Measurements from ENCODE around the gene OLFM3. TPM values are rescaled to one million over a fixed set of nuclear protein-coding genes. Genes with fewer than 3 reads are reported as not detected.

The OLFM3 gene
- total and polyA plus RNA-seq, 5 experiments from 2014 or later = not detected

DNA sequence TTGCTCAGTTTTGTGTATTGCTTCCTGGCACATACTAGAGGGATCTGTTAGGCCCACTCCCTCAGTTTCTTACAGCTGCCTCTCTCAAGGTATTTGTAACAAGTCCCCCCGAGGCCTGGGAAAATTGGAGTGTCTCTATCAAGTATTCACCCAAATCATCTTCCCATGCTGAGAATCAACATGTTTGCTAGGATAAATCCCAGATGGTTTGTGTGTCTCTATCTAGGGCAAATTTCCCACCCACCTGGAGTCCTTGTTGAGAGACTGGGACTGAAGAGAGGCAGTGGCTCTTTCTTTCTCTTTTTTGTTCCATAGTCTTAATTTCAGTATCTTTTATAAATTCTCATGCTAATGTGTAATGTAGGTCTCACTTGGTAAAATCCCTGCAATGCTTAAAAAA lies 58.0 kb downstream of the OLFM3 start:
- no peak for DNase-seq
- POLR2A ChIA-PET = no interaction called here
- ATAC-seq = no peak

DNA sequence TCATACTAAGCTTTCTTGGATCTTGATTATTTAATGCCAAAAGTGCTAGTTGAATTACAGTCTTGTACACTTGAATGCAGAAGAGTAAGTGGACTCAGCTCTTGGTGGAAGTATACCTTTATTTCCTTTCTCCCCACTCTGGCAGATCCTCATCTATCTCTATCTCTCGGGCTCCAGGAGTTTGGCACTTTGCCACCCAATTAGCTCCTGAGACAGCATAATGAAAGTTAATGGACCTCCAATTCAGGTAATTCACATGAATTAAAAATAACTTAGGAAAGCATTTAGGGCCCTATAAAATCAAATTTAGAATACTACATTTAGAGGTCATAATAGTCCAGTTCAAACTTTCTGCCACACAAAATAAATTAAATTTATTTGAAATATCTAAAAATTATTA lies 67.4 kb downstream of the OLFM3 start:
- H3K9me3 Mint-ChIP-seq = peaks cover 0 to 13% (median 4%) of the 10 kb centered on the region in 9 donors
- H3K4me1 Mint-ChIP-seq = no peaks in the 10 kb centered on the region
- peaks cover 0 to 5% (median 0%) of the 10 kb centered on the region in 3 donors for H3K36me3 Mint-ChIP-seq
- peaks cover 0 to 11% (median 4%) of the 10 kb centered on the region in 5 donors for H3K27me3 Mint-ChIP-seq
- no peak for DNase-seq
- H3K4me3 Mint-ChIP-seq = no peak overlapping the region
- H3K27ac Mint-ChIP-seq = no peak overlapping the region
- POLR2A ChIA-PET = no interaction called here
- no peak for ATAC-seq

More for the DNA sequence above, 58.0 kb downstream of the OLFM3 start:
- H3K9me3 Mint-ChIP-seq = peaks cover 0 to 20% (median 2%) of the 10 kb centered on the region in 9 donors
- H3K4me3 Mint-ChIP-seq = no peak overlapping the region
- no peaks in the 10 kb centered on the region for H3K4me1 Mint-ChIP-seq
- H3K27ac Mint-ChIP-seq = no peak overlapping the region
- no peaks in the 10 kb centered on the region for H3K36me3 Mint-ChIP-seq
- H3K27me3 Mint-ChIP-seq = peaks cover 0 to 5% (median 0%) of the 10 kb centered on the region in 5 donors

DNA sequence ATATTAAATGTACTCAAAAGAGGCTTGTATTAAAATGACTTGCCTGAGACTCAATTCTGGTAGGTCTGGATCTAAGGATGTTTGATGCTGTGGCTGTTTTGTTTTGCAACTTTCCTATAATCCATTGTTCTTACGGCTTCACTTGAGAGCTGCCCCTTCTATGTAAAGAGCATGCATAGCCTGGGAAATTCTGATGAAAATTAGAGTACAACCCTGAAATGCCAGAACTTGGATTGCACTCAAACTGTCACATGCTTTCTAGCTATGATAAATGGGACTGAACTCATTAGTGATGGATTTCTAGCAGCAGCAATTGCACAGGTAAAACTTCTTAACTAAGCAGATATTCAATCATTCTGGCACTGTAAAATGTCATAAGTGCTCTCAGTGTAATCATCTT lies 67.9 kb downstream of the OLFM3 start:
- POLR2A ChIA-PET = no interaction called here
- Mint-ChIP-seq H3K27me3 (peaks cover 0 to 11% (median 4%) of the 10 kb centered on the region in 5 donors), H3K4me1 (no peaks in the 10 kb centered on the region), H3K36me3 (peaks cover 0 to 5% (median 0%) of the 10 kb centered on the region in 3 donors), H3K27ac (no peak overlapping the region), H3K4me3 (no peak overlapping the region), H3K9me3 (peaks cover 0 to 9% (median 4%) of the 10 kb centered on the region in 9 donors)
- ATAC-seq = no peak
- no peak for DNase-seq

DNA sequence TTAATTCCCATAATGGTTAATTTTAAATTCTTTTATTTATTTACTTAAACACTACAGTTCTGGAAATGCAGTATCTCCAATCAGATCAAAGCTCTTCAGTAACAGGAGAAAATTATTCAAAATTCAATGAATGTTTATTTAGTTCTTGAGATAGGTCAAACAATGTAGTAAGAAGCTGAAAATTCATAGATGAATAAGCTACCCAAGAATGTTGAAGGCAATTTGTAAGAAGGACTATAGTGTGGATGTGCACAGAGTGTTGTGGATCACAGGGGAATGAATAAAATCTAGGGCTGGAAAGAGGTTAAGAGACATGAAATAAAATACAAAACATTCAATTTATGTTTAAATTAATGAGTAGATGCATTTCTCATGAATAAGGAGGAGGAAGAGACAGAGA lies 72.0 kb downstream of the OLFM3 start:
- DNase-seq (no peak), ATAC-seq (no peak)
- Mint-ChIP-seq H3K4me3 (no peak overlapping the region), H3K9me3 (no peaks in the 10 kb centered on the region), H3K27me3 (peaks cover 0 to 8% (median 0%) of the 10 kb centered on the region in 5 donors), H3K4me1 (no peaks in the 10 kb centered on the region), H3K27ac (no peak overlapping the region), H3K36me3 (no peaks in the 10 kb centered on the region)
- POLR2A ChIA-PET = no interaction called here

DNA sequence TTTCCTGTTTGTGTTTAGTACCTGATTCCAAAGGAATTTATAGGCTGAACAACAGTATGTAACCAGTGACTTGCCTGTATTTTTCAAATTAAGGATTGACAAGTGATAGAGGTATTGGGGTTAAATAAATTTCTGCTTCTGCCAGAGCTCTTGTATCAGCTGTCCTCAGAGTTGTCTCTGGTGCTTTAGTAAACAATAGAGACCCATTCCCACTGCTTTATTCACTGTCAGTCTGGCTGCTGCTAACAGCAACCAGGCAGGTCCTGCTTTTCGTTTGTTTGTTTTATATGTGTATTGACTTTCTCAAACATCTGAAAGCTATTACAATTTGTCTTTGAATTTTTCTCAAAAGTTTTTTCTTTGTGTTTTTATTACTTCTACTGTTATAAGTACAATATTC lies 76.1 kb downstream of the OLFM3 start:
- Mint-ChIP-seq H3K27ac (no peak overlapping the region), H3K27me3 (no peaks in the 10 kb centered on the region), H3K9me3 (no peaks in the 10 kb centered on the region), H3K4me3 (no peak overlapping the region), H3K4me1 (no peaks in the 10 kb centered on the region), H3K36me3 (no peaks in the 10 kb centered on the region)
- ATAC-seq = no peak
- POLR2A ChIA-PET = no interaction called here
- no peak for DNase-seq

DNA sequence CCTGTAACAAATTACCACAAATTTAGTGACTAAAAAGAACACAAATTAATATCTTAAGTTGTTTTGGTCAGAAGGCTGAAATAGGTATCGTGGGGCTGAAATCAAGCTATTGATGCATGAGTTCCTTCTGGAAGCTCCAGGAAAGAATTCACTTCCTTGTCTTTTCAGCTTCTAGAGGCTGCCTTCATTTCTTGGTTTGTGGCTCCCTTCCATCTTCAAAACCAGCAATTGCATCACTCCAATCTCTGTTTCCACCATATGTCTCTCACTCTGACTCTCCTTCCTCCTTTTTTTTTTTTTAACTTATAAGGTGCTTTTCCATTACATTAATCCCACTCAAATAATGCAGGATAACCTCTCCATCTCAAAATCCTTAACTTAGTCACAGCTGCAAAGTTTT lies 78.4 kb downstream of the OLFM3 start:
- no peaks in the 10 kb centered on the region for H3K4me1 Mint-ChIP-seq
- H3K27ac Mint-ChIP-seq = no peak overlapping the region
- no peak for ATAC-seq
- DNase-seq = no peak
- no peak overlapping the region for H3K4me3 Mint-ChIP-seq
- H3K36me3 Mint-ChIP-seq = no peaks in the 10 kb centered on the region
- H3K9me3 Mint-ChIP-seq = no peaks in the 10 kb centered on the region
- POLR2A ChIA-PET = no interaction called here
- H3K27me3 Mint-ChIP-seq = no peaks in the 10 kb centered on the region

DNA sequence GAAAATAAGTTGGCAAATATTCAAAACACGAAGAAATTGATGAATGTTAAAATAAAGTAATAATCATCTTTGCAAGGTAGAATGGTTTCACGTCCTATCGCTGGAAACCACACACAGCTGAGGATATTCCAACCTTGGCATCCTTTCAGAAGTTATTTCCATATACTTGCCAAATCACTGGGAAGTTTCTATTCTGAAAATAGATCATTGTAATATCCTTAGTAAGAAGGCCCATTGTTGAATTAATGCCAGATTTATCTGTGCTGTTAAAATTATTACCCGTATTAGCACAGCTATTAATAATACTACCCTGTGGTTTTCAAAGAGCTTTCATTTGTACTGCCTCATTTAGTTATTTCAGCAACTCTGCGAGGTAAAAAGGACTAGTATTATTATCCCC lies 81.1 kb downstream of the OLFM3 start:
- DNase-seq (no peak), ATAC-seq (no peak)
- POLR2A ChIA-PET = no interaction called here
- Mint-ChIP-seq H3K36me3 (no peaks in the 10 kb centered on the region), H3K27ac (no peak overlapping the region), H3K4me3 (no peak overlapping the region), H3K27me3 (no peaks in the 10 kb centered on the region), H3K9me3 (no peaks in the 10 kb centered on the region), H3K4me1 (no peaks in the 10 kb centered on the region)

DNA sequence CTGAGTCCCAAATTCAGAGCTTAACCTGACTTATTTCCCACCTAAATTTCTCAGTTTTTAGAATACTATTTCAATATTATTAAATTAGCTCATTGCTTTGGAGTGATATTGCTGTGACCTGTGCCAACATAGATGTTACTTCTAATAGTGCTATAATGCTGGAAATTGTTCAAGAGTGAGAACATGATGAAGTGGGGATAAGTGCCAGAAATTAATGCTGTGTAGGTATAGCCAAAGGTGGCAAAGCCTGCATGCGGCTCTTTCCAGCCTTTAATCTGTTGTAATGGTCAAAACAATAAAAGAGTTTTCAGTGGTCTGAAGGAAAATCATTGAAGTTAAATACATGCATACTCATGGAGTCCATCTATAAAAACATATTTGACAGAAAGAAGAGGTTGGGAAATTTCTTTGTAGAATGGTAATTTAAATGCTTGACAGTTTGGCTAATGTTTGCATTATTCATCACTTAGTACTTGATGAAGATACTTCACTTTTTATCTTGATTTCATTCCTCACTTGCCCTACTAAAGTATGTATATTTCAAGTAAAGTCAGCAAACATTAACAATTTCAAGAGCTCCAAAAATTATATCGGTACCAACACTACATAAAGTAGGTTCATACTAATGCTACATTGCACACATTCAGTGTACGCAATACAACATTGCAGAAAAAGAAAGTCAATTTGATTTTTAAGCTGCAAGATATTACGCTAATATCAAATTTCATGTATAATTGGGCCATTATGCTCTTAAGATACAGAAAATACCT lies 82.1 kb downstream of the OLFM3 start:
- ATAC-seq = no peak
- DNase-seq = no peak
- Mint-ChIP-seq H3K36me3 (no peaks in the 10 kb centered on the region), H3K4me1 (no peaks in the 10 kb centered on the region), H3K27ac (no peak overlapping the region), H3K9me3 (no peaks in the 10 kb centered on the region), H3K27me3 (no peaks in the 10 kb centered on the region), H3K4me3 (no peak overlapping the region)
- POLR2A ChIA-PET = no interaction called here

DNA sequence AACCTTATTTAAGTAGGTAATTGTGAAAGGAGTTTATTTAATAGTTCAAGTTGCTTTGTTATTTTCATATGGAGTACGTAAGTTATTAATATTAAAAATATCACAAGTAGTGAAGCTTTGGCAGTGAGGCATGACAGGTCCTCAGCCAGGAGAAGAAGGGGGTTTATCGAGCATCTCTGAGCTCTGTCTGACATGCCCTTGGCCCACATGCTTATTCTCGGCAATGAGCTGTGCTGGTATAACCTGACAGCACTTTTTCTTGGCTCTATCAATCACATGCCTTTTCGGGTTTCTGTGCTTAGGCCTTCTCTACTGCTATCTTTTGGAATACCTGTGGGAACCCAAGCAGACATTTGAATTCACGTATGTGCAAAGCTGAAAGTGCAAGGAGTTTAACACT lies 84.8 kb downstream of the OLFM3 start:
- Mint-ChIP-seq H3K27ac (no peak overlapping the region), H3K4me3 (no peak overlapping the region), H3K27me3 (no peaks in the 10 kb centered on the region), H3K9me3 (peaks cover 0 to 2% (median 0%) of the 10 kb centered on the region in 9 donors), H3K4me1 (no peaks in the 10 kb centered on the region), H3K36me3 (no peaks in the 10 kb centered on the region)
- POLR2A ChIA-PET = no interaction called here
- no peak for ATAC-seq
- DNase-seq = no peak

DNA sequence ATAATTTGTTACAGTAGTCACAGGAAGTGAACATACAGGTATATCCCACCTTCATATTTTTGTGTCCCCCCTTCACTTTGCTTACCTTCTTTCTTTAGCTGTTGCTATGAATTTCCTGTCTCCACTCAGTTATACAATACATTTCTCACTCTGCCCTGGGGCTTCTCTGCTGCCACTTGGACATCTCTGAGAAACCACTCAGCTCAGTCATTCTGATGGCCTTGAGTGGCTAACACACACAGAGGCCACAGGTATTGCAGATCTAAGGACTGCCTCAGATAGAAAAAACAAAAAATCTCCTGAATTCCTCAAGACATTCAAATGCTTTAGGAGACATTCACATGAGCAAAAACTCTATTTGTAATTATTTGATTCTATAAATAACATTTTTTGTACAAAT lies 87.7 kb downstream of the OLFM3 start:
- Mint-ChIP-seq H3K27ac (no peak overlapping the region), H3K27me3 (no peaks in the 10 kb centered on the region), H3K4me3 (no peak overlapping the region), H3K36me3 (no peaks in the 10 kb centered on the region), H3K9me3 (peaks cover 0 to 2% (median 0%) of the 10 kb centered on the region in 9 donors), H3K4me1 (no peaks in the 10 kb centered on the region)
- no peak for DNase-seq
- no peak for ATAC-seq
- POLR2A ChIA-PET = no interaction called here

DNA sequence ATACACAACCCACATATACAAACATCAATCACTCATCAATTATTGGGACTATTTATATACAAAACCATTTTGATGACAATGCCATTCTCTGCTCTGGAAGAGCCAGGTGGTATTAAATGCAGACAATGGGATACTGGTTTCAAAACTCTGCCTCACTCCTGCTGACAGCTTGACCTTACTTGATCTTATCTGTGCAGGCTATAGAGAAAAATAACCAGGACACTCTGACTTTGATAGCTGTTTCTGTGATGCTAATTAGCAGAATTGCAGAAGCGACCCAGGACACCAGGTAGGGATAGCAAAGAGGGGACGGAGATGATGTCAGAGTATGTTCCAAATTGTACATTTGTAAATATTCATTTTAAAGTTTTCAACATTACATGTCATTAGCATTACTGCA lies 89.5 kb downstream of the OLFM3 start:
- ATAC-seq = no peak
- no peak overlapping the region for H3K4me3 Mint-ChIP-seq
- H3K27me3 Mint-ChIP-seq = no peaks in the 10 kb centered on the region
- no peaks in the 10 kb centered on the region for H3K4me1 Mint-ChIP-seq
- H3K36me3 Mint-ChIP-seq = no peaks in the 10 kb centered on the region
- DNase-seq = no peak
- H3K9me3 Mint-ChIP-seq = peaks cover 0 to 2% (median 0%) of the 10 kb centered on the region in 9 donors
- POLR2A ChIA-PET = no interaction called here
- no peak overlapping the region for H3K27ac Mint-ChIP-seq

DNA sequence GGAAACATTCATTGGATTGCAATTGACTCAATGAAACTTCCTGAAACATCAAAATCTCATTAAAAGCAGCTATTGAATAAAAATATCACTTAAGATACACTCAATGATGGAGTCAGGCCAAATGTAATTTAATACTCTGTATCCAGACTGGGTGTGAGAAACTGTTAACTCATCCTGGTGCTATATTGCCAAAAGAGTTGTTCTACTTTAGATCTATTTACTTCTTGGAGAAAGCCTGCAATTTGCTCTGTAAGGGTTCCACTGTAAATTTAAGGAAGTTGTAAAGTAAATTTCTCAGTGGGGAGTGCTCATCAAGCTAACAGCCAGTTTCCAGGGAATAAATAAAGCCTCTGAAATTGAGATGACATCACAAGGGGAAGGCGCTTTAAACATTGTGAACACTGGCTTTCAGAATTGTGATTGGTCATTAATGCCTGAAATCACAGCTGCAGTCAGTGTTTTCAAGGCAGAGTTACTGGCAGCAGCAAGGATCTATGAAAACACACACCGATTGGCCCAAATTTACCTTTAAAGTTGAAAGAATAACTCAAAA lies 91.4 kb downstream of the OLFM3 start:
- H3K4me3 Mint-ChIP-seq = no peak overlapping the region
- H3K36me3 Mint-ChIP-seq = no peaks in the 10 kb centered on the region
- H3K4me1 Mint-ChIP-seq = no peaks in the 10 kb centered on the region
- no peak for ATAC-seq
- POLR2A ChIA-PET = no interaction called here
- H3K27ac Mint-ChIP-seq = no peak overlapping the region
- no peak for DNase-seq
- peaks cover 0 to 2% (median 0%) of the 10 kb centered on the region in 9 donors for H3K9me3 Mint-ChIP-seq
- H3K27me3 Mint-ChIP-seq = no peaks in the 10 kb centered on the region

DNA sequence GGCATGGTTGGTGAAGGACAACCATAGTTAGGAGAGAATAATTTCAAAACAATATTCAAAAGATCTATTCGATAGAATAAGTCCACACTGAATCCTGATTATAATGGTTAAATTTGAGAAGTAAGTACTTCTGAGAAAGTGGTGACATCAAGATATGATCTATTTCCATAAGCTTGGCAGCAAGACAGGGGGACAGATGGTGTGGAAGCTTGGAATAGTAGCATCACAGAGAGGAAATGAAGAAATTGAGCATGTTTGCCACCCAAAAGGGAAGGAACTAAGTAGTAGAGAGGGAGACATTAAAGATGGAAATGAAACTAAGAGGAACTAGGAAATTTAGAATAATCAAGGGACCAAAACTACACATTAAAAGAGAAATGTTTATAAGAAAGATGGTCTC lies 94.5 kb downstream of the OLFM3 start:
- Mint-ChIP-seq H3K27me3 (peaks cover 0 to 2% (median 0%) of the 10 kb centered on the region in 5 donors), H3K36me3 (no peaks in the 10 kb centered on the region), H3K27ac (no peak overlapping the region), H3K4me3 (no peak overlapping the region), H3K9me3 (peaks cover 0 to under 1% (median 0%) of the 10 kb centered on the region in 9 donors), H3K4me1 (no peaks in the 10 kb centered on the region)
- ATAC-seq (no peak), DNase-seq (no peak)
- POLR2A ChIA-PET = no interaction called here

DNA sequence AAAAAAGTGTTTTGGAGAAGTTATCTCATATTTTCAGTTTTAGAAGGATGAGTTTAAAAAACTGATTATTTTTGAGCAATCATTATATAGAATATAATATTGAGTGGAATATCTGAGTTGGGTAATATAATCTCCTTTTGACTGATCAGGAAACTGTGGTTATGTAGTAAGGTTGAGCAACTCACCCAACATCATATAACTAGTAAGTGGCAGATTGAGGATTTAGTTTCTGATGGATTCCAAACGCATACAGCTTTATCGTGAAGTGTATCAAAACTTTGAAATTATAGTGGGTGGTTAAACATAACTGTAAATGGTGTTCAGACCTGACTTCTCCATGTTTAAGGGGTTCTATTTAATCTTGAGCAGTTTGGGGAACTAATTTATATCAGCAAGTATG lies 98.6 kb downstream of the OLFM3 start:
- DNase-seq (no peak), ATAC-seq (no peak)
- H3K4me3 Mint-ChIP-seq = no peak overlapping the region
- H3K27ac Mint-ChIP-seq = no peak overlapping the region
- H3K36me3 Mint-ChIP-seq = no peaks in the 10 kb centered on the region
- H3K9me3 Mint-ChIP-seq = peaks cover 0 to 2% (median 0%) of the 10 kb centered on the region in 9 donors
- H3K4me1 Mint-ChIP-seq = no peaks in the 10 kb centered on the region
- POLR2A ChIA-PET = no interaction called here
- peaks cover 0 to 2% (median 0%) of the 10 kb centered on the region in 5 donors for H3K27me3 Mint-ChIP-seq
